Mucosa of rectum (tissue), 2 donors: ENCODE results near the gene WSCD1.

ENCODE experiments used
- H3K27ac ChIP-seq, 2 donors: one replicate each; pipeline ENCODE4 v1.7.0; 2013; ENCODE audit warnings: inconsistent platforms in 2 of 2, low read depth in 2 of 2, low read length in 2 of 2
- H3K27me3 ChIP-seq, 2 donors: one replicate each; pipeline ENCODE4 v1.7.0; 2013; ENCODE audit warnings: low read length in 2 of 2; ENCODE audit not compliant: control insufficient read depth in 2 of 2, insufficient read depth in 2 of 2
- H3K36me3 ChIP-seq, 2 donors: one replicate each; pipeline ENCODE4 v1.7.0; 2013; ENCODE audit warnings: low read length in 2 of 2; ENCODE audit not compliant: control insufficient read depth in 2 of 2, insufficient read depth in 2 of 2
- H3K4me1 ChIP-seq, 2 donors: one replicate each; pipeline ENCODE4 v1.7.0; 2013; ENCODE audit warnings: low read length in 2 of 2, mild to moderate bottlenecking in 1 of 2; ENCODE audit not compliant: control insufficient read depth in 2 of 2, insufficient read depth in 2 of 2
- H3K4me3 ChIP-seq, 2 donors: one replicate each; pipeline ENCODE4 v1.7.0; 2013; ENCODE audit warnings: low read length in 2 of 2
- H3K9ac ChIP-seq, 2 donors: one replicate each; pipeline ENCODE4 v1.7.0; 2013; ENCODE audit warnings: low read length in 2 of 2, low read depth in 1 of 2, mild to moderate bottlenecking in 1 of 2
- H3K9me3 ChIP-seq, 2 donors: one replicate each; pipeline ENCODE4 v1.7.0; 2013; ENCODE audit warnings: low read length in 2 of 2; ENCODE audit not compliant: control insufficient read depth in 2 of 2
- donor health status: healthy.
- donor health status: Normal muscosa, but diverticular disease.

WSCD1 gene

GRCh38 chr17:6120351-6120750, 50.2 kb downstream of the WSCD1 start:
- Histone ChIP-seq H3K27ac (no peak overlapping the region), H3K27me3 (no peaks in the 10 kb centered on the region), H3K4me3 (no peak overlapping the region), H3K4me1 (no peaks in the 10 kb centered on the region), H3K36me3 (peaks cover 4 to 8% of the 10 kb centered on the region in 2 donors), H3K9me3 (peaks cover 3 to 4% of the 10 kb centered on the region in 2 donors), H3K9ac (no peak overlapping the region)

GRCh38 chr17:6124856-6125255, 54.7 kb downstream of the WSCD1 start:
- Histone ChIP-seq H3K9ac (no peak overlapping the region), H3K9me3 (peaks cover 3 to 4% of the 10 kb centered on the region in 2 donors), H3K27me3 (no peaks in the 10 kb centered on the region), H3K4me3 (no peak overlapping the region), H3K36me3 (peaks cover 0 to 4% of the 10 kb centered on the region in 2 donors), H3K27ac (no peak overlapping the region), H3K4me1 (no peaks in the 10 kb centered on the region)

GRCh38 chr17:6126768-6127167, 56.6 kb downstream of the WSCD1 start:
- H3K9me3 ChIP-seq = peaks cover 3 to 4% of the 10 kb centered on the region in 2 donors
- no peak overlapping the region for H3K27ac ChIP-seq
- H3K4me3 ChIP-seq = no peak overlapping the region
- H3K27me3 ChIP-seq = no peaks in the 10 kb centered on the region
- H3K4me1 ChIP-seq = no peaks in the 10 kb centered on the region
- no peaks in the 10 kb centered on the region for H3K36me3 ChIP-seq
- H3K9ac ChIP-seq = no peak overlapping the region

GRCh38 chr17:6134721-6135120, 64.5 kb downstream of the WSCD1 start:
- H3K36me3 ChIP-seq = no peaks in the 10 kb centered on the region
- H3K4me3 ChIP-seq = no peak overlapping the region
- H3K9me3 ChIP-seq = no peaks in the 10 kb centered on the region
- no peak overlapping the region for H3K27ac ChIP-seq
- H3K27me3 ChIP-seq = peaks cover 0 to 7% of the 10 kb centered on the region in 2 donors
- H3K9ac ChIP-seq = no peak overlapping the region
- no peaks in the 10 kb centered on the region for H3K4me1 ChIP-seq

GRCh38 chr17:6135236-6135635, 65.1 kb downstream of the WSCD1 start:
- H3K36me3 ChIP-seq = no peaks in the 10 kb centered on the region

GRCh38 chr17:6135996-6136395, 65.8 kb downstream of the WSCD1 start:
- no peaks in the 10 kb centered on the region for H3K36me3 ChIP-seq
- H3K27ac ChIP-seq = no peak overlapping the region
- H3K4me3 ChIP-seq = no peak overlapping the region
- no peaks in the 10 kb centered on the region for H3K4me1 ChIP-seq
- peaks cover 0 to 9% of the 10 kb centered on the region in 2 donors for H3K27me3 ChIP-seq
- H3K9ac ChIP-seq = no peak overlapping the region
- no peaks in the 10 kb centered on the region for H3K9me3 ChIP-seq

More at GRCh38 chr17:6135236-6135635, 65.1 kb downstream of the WSCD1 start:
- Histone ChIP-seq H3K4me1 (no peaks in the 10 kb centered on the region), H3K27me3 (peaks cover 0 to 9% of the 10 kb centered on the region in 2 donors), H3K9ac (no peak overlapping the region), H3K9me3 (no peaks in the 10 kb centered on the region), H3K4me3 (no peak overlapping the region), H3K27ac (no peak overlapping the region)

GRCh38 chr17:6137716-6138502, 67.7 kb downstream of the WSCD1 start:
- Histone ChIP-seq H3K27ac (no peak overlapping the region), H3K9me3 (no peaks in the 10 kb centered on the region), H3K9ac (no peak overlapping the region), H3K4me1 (no peaks in the 10 kb centered on the region), H3K36me3 (no peaks in the 10 kb centered on the region), H3K4me3 (no peak overlapping the region), H3K27me3 (peaks cover 3 to 9% of the 10 kb centered on the region in 2 donors)

- H3K4me1 ChIP-seq = no peaks in the 10 kb centered on the region
- no peaks in the 10 kb centered on the region for H3K9me3 ChIP-seq
- H3K27me3 ChIP-seq = peaks cover 3 to 9% of the 10 kb centered on the region in 2 donors
- no peaks in the 10 kb centered on the region for H3K36me3 ChIP-seq
- H3K4me3 ChIP-seq = no peak overlapping the region
- no peak overlapping the region for H3K27ac ChIP-seq
- no peak overlapping the region for H3K9ac ChIP-seq
Observed at GRCh38 chr17:6138761-6139446, 68.7 kb downstream of the WSCD1 start.

GRCh38 chr17:6139447-6139832, 69.3 kb downstream of the WSCD1 start:
- Histone ChIP-seq H3K4me3 (no peak overlapping the region), H3K9ac (no peak overlapping the region), H3K27me3 (peaks cover 3 to 9% of the 10 kb centered on the region in 2 donors), H3K4me1 (no peaks in the 10 kb centered on the region), H3K36me3 (no peaks in the 10 kb centered on the region), H3K9me3 (no peaks in the 10 kb centered on the region), H3K27ac (no peak overlapping the region)

- Histone ChIP-seq H3K27me3 (peaks cover 3 to 9% of the 10 kb centered on the region in 2 donors), H3K9me3 (no peaks in the 10 kb centered on the region), H3K27ac (no peak overlapping the region), H3K4me3 (no peak overlapping the region), H3K4me1 (no peaks in the 10 kb centered on the region), H3K36me3 (no peaks in the 10 kb centered on the region), H3K9ac (no peak overlapping the region)
Observed at GRCh38 chr17:6140188-6140587, 70.0 kb downstream of the WSCD1 start.
